AG04450 (cell line): ENCODE measurements around the gene GGA2. TPM values are rescaled to one million over a fixed set of nuclear protein-coding genes. Genes with fewer than 3 reads are reported as not detected.
A peak's percentile ranks its signal among the peaks of the same experiment; 100 is the strongest.

Source experiments
- CTCF ChIA-PET: fragments of 300-600, 350-600 bp; formaldehyde crosslinking; extraction: SDS; loops from one replicate; lab custom pipeline; 2022; ENCODE audit warnings: antibody characterized with exemption, inconsistent platforms; lab: Charles Lee
- POLR2A ChIA-PET: fragments of 350-600 bp; formaldehyde crosslinking; extraction: SDS; loops from one replicate; lab custom pipeline; 2021; ENCODE audit warnings: antibody characterized with exemption, inconsistent platforms; lab: Yijun Ruan, JAX
- DNase-seq: peaks from one replicate; pipeline ENCODE4 v3.0.0-alpha.2; 2011; ENCODE audit warnings: low read depth, low spot score
- H3K27ac ChIP-seq: one replicate; pipeline ENCODE4 v1.5.1; 2012; ENCODE audit warnings: low read depth, low read length, control low read depth
- H3K27me3 ChIP-seq: one replicate; pipeline ENCODE4 v1.6.0; 2012; ENCODE audit warnings: low read length; ENCODE audit not compliant: control insufficient read depth, insufficient read depth
- H3K4me3 ChIP-seq: 2 replicates; pipeline ENCODE4 v1.5.1; 2011; ENCODE audit warnings: mild to moderate bottlenecking, low read depth, low read length, control low read depth
- H3K9me3 ChIP-seq: 2 replicates; pipeline ENCODE4 v1.5.1; 2012; ENCODE audit warnings: low read length; ENCODE audit not compliant: control insufficient read depth, insufficient read depth
- polyA plus RNA-seq: library from polyadenylated mRNA; depleted of rRNA; stranded (reverse); fragments of >200 nt; gene quantifications from 2 replicates; pipeline ENCODE4 v1.2.3, GENCODE V29; 2011
- TF ChIP-seq, protein P1 (sequence below): IDR thresholded peaks from 2 replicates; pipeline ENCODE4 v1.5.1; 2011; ENCODE audit warnings: low read depth, low read length, control low read depth, inconsistent platforms

GGA2 gene
- polyA plus RNA-seq, 1 experiment = 42.5 TPM

DNA sequence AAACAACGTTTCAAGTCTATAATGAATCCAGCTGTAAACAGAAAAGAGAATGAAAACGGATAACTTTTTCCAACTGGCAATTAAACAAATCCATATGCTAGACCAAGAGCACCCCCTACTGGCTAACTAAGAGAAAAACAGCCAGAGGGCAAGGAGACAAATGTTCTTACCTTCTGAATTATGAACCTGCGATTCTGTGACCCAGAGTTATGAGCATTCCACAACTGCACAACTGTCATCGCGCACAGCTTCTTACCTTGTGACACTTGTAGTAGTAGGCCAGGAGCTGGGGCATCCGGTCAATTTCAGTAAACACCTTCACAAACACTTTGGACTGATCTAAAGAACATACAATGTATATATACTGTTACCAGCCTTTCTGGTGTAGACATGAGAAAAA is 75.9 kb downstream of the GGA2 start:
- Histone ChIP-seq H3K4me3 (no peak overlapping the region), H3K27ac (no peak overlapping the region), H3K27me3 (no peaks in the 10 kb centered on the region), H3K9me3 (no peaks in the 10 kb centered on the region)
- ChIA-PET CTCF (interaction anchor here (0.6 to 5.5 kb wide), 71 partner anchors 9 to 757 kb away, joined by 3 to 197 read pairs (median 5); partner anchors contain the start of genes COG7, SCNN1G and USP31), POLR2A (no interaction called here)
- peak; percentile 63 for DNase-seq
- TF ChIP-seq, protein P1, sequence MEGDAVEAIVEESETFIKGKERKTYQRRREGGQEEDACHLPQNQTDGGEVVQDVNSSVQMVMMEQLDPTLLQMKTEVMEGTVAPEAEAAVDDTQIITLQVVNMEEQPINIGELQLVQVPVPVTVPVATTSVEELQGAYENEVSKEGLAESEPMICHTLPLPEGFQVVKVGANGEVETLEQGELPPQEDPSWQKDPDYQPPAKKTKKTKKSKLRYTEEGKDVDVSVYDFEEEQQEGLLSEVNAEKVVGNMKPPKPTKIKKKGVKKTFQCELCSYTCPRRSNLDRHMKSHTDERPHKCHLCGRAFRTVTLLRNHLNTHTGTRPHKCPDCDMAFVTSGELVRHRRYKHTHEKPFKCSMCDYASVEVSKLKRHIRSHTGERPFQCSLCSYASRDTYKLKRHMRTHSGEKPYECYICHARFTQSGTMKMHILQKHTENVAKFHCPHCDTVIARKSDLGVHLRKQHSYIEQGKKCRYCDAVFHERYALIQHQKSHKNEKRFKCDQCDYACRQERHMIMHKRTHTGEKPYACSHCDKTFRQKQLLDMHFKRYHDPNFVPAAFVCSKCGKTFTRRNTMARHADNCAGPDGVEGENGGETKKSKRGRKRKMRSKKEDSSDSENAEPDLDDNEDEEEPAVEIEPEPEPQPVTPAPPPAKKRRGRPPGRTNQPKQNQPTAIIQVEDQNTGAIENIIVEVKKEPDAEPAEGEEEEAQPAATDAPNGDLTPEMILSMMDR = peak; percentile 86

DNA sequence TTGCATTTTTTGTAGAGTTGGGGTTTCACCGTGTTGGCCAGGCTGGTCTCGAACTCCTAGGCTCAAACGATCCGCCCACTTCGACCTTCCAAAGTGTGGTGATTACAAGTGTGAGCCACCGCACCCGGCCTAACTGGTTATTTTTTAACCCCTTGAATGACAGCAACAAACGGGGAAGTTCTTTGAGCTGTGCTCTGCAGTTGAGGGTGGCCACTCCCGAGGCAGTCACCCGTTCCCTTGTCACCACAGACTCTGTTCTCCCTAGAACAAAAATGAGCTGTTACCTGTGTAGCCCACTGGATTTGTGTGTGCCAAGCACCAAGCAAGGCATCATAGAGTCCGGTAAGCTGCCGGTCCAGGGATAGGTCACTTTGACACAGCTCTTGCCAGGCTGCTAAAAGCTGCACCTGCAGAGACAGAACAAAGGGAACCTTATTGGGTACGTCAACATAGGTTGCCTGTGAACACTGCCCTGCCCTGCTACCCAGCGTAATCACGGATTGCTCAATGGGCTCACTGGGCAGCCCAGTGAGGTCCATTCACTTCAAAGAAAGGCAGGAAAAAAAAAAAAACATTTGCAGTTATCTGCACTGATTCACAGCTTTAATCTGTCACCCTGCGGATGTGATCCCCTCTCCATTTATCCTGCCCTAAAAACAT is 76.9 kb downstream of the GGA2 start:
- ChIA-PET POLR2A (no interaction called here), CTCF (interaction anchor here (0.5 to 5.5 kb wide), 58 partner anchors 8 to 1775 kb away, joined by 3 to 197 read pairs (median 6); partner anchors contain the start of genes COG7, SCNN1G and USP31)
- TF ChIP-seq, protein P1 = no peak
- Histone ChIP-seq H3K9me3 (no peaks in the 10 kb centered on the region), H3K27ac (no peak overlapping the region), H3K4me3 (no peak overlapping the region), H3K27me3 (no peaks in the 10 kb centered on the region)
- DNase-seq = no peak

DNA sequence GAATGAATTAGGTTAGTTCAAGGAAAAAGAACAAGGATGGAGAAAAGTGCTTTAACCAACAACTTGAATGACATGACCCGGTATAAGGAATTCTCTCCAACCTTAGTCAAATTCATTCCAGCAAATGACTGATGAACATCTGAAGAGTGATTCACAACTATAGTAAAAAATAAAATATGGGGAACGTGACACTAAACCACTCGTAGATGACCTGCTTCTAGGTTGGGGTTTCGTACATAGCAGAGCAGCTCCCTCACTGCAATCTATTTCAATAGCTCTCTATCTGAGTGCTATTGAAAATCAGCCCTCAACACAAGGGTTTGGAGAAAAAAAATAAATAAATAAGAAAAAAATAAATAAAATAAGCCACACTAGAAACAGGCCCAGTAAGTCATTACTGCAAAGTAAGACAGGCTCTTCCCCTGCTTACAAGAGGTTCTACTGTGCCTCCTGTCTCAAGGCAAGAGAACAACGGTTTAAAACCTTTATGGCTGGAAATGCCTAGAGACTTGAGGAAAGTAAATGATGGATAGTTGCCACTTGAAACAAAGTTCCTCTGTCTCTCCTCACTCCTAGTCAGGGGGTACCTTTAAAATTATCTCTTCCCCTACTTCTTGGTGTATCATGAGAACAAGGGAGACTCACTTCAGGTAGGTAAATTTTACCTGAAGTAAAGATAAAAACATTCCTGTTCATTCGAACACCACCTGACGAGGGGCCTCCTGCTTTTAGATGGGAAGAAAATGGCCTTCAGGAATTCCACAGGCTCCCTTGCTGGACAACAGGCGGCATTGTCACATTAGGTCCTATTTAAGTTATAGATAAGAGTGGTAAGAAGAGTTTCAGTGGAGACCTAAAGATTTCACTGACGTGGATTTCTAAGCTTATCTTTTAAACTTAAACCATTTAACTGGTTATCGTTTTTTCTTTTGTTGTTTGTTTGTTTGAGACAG is 77.8 kb downstream of the GGA2 start:
- no peaks in the 10 kb centered on the region for H3K27me3 ChIP-seq
- POLR2A ChIA-PET = no interaction called here
- no peaks in the 10 kb centered on the region for H3K9me3 ChIP-seq
- CTCF ChIA-PET = interaction anchor here (0.5 to 5.5 kb wide), 13 partner anchors 7 to 369 kb away, joined by 3 to 197 read pairs (median 6); partner anchors contain the start of gene SCNN1G
- no peak for DNase-seq
- TF ChIP-seq, protein P1 = no peak
- no peak overlapping the region for H3K27ac ChIP-seq
- H3K4me3 ChIP-seq = no peak overlapping the region

DNA sequence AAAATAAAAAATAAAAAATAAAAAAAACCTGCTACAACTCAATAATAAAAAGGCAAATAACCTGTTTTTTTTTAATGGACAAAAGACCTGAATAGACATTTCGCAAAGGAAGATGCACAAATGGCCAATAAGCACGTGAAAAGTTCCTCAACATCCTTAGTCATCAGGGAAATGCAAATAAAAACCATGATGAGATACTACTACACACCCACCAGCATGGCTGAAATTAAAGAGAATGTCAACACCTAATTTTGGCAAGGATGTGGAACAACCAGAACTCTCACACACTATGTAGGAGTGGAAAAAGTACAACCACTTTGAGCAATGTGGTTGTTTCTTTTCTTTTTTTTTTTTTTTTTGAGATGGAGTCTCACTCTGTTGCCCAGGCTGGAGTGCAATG is 81.9 kb downstream of the GGA2 start:
- TF ChIP-seq, protein P1 = no peak
- no peak overlapping the region for H3K27ac ChIP-seq
- H3K9me3 ChIP-seq = no peaks in the 10 kb centered on the region
- DNase-seq = no peak
- CTCF ChIA-PET = no interaction called here
- H3K4me3 ChIP-seq = no peak overlapping the region
- H3K27me3 ChIP-seq = no peaks in the 10 kb centered on the region
- POLR2A ChIA-PET = no interaction called here
